Activated CD4-positive, alpha-beta T cell treated with anti-CD3 and anti-CD28 coated beads, Interleukin-10, Interleukin-2, amounts not matched to agents 100 ng/mL and 50 ng/mL, durations not matched to agents 16 hours and 8 hours (primary cell): ENCODE measurements around the gene CYP26B1.

Experiments
- DNase-seq: peaks from one replicate; pipeline ENCODE4 v3.0.0-alpha.2; 2020

CYP26B1 gene

GRCh38 chr2:72147303-72147971 is at the start of gene CYP26B1:
Gene CYP26B1 (minus strand): TSS chr2:72147862. CDS start chr2:72147834, 28 bp downstream.
- DNase-seq, result no peak

GRCh38 chr2:72193723-72194122 is 46.1 kb upstream of the CYP26B1 start:
- no peak for DNase-seq

GRCh38 chr2:72191441-72191840 is 43.8 kb upstream of the CYP26B1 start:
- DNase-seq, result no peak

GRCh38 chr2:72185206-72185605 is 37.5 kb upstream of the CYP26B1 start:
- no peak for DNase-seq

- DNase-seq, result no peak
These were observed 35.8 kb upstream of the CYP26B1 start for GRCh38 chr2:72183466-72183865.

- DNase-seq, result no peak
These were observed 35.4 kb upstream of the CYP26B1 start for GRCh38 chr2:72183016-72183415.

- DNase-seq, result no peak
These were observed 34.9 kb upstream of the CYP26B1 start for GRCh38 chr2:72182547-72182946.

GRCh38 chr2:72181616-72182015 is 34.0 kb upstream of the CYP26B1 start:
- DNase-seq, result no peak

- DNase-seq, result no peak
These were observed 32.7 kb upstream of the CYP26B1 start for GRCh38 chr2:72180351-72180750.

GRCh38 chr2:72178551-72178950 is 30.9 kb upstream of the CYP26B1 start:
- DNase-seq, result no peak

- DNase-seq, result no peak
These were observed 28.6 kb upstream of the CYP26B1 start for GRCh38 chr2:72176281-72176680.

GRCh38 chr2:72175636-72176035 is 28.0 kb upstream of the CYP26B1 start:
- DNase-seq, result no peak

- no peak for DNase-seq
These were observed 26.1 kb upstream of the CYP26B1 start for GRCh38 chr2:72173640-72174321.

GRCh38 chr2:72172478-72172877 is 24.8 kb upstream of the CYP26B1 start:
- DNase-seq, result no peak

- DNase-seq, result no peak
These were observed 18.6 kb upstream of the CYP26B1 start for GRCh38 chr2:72166279-72166678.

- no peak for DNase-seq
These were observed 18.1 kb upstream of the CYP26B1 start for GRCh38 chr2:72165792-72166191.

GRCh38 chr2:72162574-72162973 is 14.9 kb upstream of the CYP26B1 start:
- DNase-seq, result no peak

GRCh38 chr2:72159211-72159993 is 11.7 kb upstream of the CYP26B1 start:
- DNase-seq, result no peak

- no peak for DNase-seq
These were observed 10.5 kb upstream of the CYP26B1 start for GRCh38 chr2:72157871-72158771.

GRCh38 chr2:72156872-72157271 is 9.2 kb upstream of the CYP26B1 start:
- DNase-seq, result no peak

GRCh38 chr2:72155737-72156136 is 8.1 kb upstream of the CYP26B1 start:
- DNase-seq, result no peak

- DNase-seq, result no peak
These were observed 7.5 kb upstream of the CYP26B1 start for GRCh38 chr2:72155151-72155550.
